IPS-18a (cell line): Measurements from ENCODE around the gene SMIM38.

ENCODE experiments used
- H3K27ac ChIP-seq: one replicate; pipeline ENCODE4 v1.5.1; 2013; ENCODE audit warnings: low read length
- H3K27me3 ChIP-seq: one replicate; pipeline ENCODE4 v1.6.1; 2013; ENCODE audit warnings: mild to moderate bottlenecking, low read length; ENCODE audit not compliant: control insufficient read depth, insufficient read depth
- H3K36me3 ChIP-seq: one replicate; pipeline ENCODE4 v1.6.1; 2013; ENCODE audit warnings: low read depth, low read length; ENCODE audit not compliant: control insufficient read depth
- H3K4me1 ChIP-seq: one replicate; pipeline ENCODE4 v1.6.1; 2013; ENCODE audit warnings: low read depth, low read length; ENCODE audit not compliant: control insufficient read depth
- H3K4me3 ChIP-seq: one replicate; pipeline ENCODE4 v1.5.1; 2013; ENCODE audit warnings: low read length
- H3K9ac ChIP-seq: one replicate; pipeline ENCODE4 v1.6.1; 2013; ENCODE audit warnings: mild to moderate bottlenecking, low read length, moderate library complexity
- H3K9me3 ChIP-seq: one replicate; pipeline ENCODE4 v1.6.1; 2013; ENCODE audit warnings: low read depth, low read length; ENCODE audit not compliant: control insufficient read depth

The SMIM38 gene

GRCh38 chr11:69174841-69175240 lies 19.1 kb downstream of the SMIM38 start:
- Histone ChIP-seq H3K27me3 (no peaks in the 10 kb centered on the region), H3K9ac (no peak overlapping the region), H3K4me1 (no peaks in the 10 kb centered on the region), H3K36me3 (no peaks in the 10 kb centered on the region), H3K9me3 (no peaks in the 10 kb centered on the region), H3K4me3 (no peak overlapping the region), H3K27ac (no peak overlapping the region)

GRCh38 chr11:69178819-69179482 lies 23.2 kb downstream of the SMIM38 start:
- H3K4me3 ChIP-seq = no peak overlapping the region
- H3K27me3 ChIP-seq = no peaks in the 10 kb centered on the region
- H3K4me1 ChIP-seq = no peaks in the 10 kb centered on the region
- H3K9ac ChIP-seq = no peak overlapping the region
- H3K36me3 ChIP-seq = no peaks in the 10 kb centered on the region
- no peak overlapping the region for H3K27ac ChIP-seq
- no peaks in the 10 kb centered on the region for H3K9me3 ChIP-seq

GRCh38 chr11:69180226-69180625 lies 24.5 kb downstream of the SMIM38 start:
- H3K9me3 ChIP-seq = no peaks in the 10 kb centered on the region
- no peak overlapping the region for H3K9ac ChIP-seq
- H3K4me1 ChIP-seq = no peaks in the 10 kb centered on the region
- H3K4me3 ChIP-seq = no peak overlapping the region
- no peaks in the 10 kb centered on the region for H3K36me3 ChIP-seq
- no peak overlapping the region for H3K27ac ChIP-seq
- no peaks in the 10 kb centered on the region for H3K27me3 ChIP-seq

- no peaks in the 10 kb centered on the region for H3K36me3 ChIP-seq
- no peak overlapping the region for H3K27ac ChIP-seq
- no peaks in the 10 kb centered on the region for H3K9me3 ChIP-seq
- no peaks in the 10 kb centered on the region for H3K27me3 ChIP-seq
- no peaks in the 10 kb centered on the region for H3K4me1 ChIP-seq
- no peak overlapping the region for H3K9ac ChIP-seq
- no peak overlapping the region for H3K4me3 ChIP-seq
Observed at GRCh38 chr11:69180726-69181125, 25.0 kb downstream of the SMIM38 start.

- Histone ChIP-seq H3K4me3 (no peak overlapping the region), H3K36me3 (no peaks in the 10 kb centered on the region), H3K9ac (no peak overlapping the region), H3K4me1 (no peaks in the 10 kb centered on the region), H3K27me3 (no peaks in the 10 kb centered on the region), H3K27ac (no peak overlapping the region), H3K9me3 (no peaks in the 10 kb centered on the region)
Observed at GRCh38 chr11:69183613-69184012, 27.9 kb downstream of the SMIM38 start.

- H3K9me3 ChIP-seq = no peaks in the 10 kb centered on the region
- no peaks in the 10 kb centered on the region for H3K27me3 ChIP-seq
- no peaks in the 10 kb centered on the region for H3K36me3 ChIP-seq
- no peaks in the 10 kb centered on the region for H3K4me1 ChIP-seq
- no peak overlapping the region for H3K4me3 ChIP-seq
- no peak overlapping the region for H3K9ac ChIP-seq
- H3K27ac ChIP-seq = no peak overlapping the region
Observed at GRCh38 chr11:69186316-69187260, 30.9 kb downstream of the SMIM38 start.

GRCh38 chr11:69187540-69188065 lies 31.9 kb downstream of the SMIM38 start:
- Histone ChIP-seq H3K36me3 (no peaks in the 10 kb centered on the region), H3K4me1 (no peaks in the 10 kb centered on the region), H3K4me3 (no peak overlapping the region), H3K27ac (no peak overlapping the region), H3K9me3 (no peaks in the 10 kb centered on the region), H3K27me3 (no peaks in the 10 kb centered on the region), H3K9ac (no peak overlapping the region)

- no peak overlapping the region for H3K4me3 ChIP-seq
- no peak overlapping the region for H3K27ac ChIP-seq
- no peak overlapping the region for H3K9ac ChIP-seq
- H3K9me3 ChIP-seq = no peaks in the 10 kb centered on the region
- no peaks in the 10 kb centered on the region for H3K4me1 ChIP-seq
- no peaks in the 10 kb centered on the region for H3K36me3 ChIP-seq
- no peaks in the 10 kb centered on the region for H3K27me3 ChIP-seq
Observed at GRCh38 chr11:69189059-69189458, 33.3 kb downstream of the SMIM38 start.

- no peak overlapping the region for H3K4me3 ChIP-seq
- H3K9me3 ChIP-seq = no peaks in the 10 kb centered on the region
- no peaks in the 10 kb centered on the region for H3K27me3 ChIP-seq
- no peak overlapping the region for H3K27ac ChIP-seq
- H3K36me3 ChIP-seq = no peaks in the 10 kb centered on the region
- no peaks in the 10 kb centered on the region for H3K4me1 ChIP-seq
- H3K9ac ChIP-seq = no peak overlapping the region
Observed at GRCh38 chr11:69190796-69191536, 35.2 kb downstream of the SMIM38 start.

GRCh38 chr11:69192301-69192721 lies 36.6 kb downstream of the SMIM38 start:
- no peak overlapping the region for H3K9ac ChIP-seq
- no peak overlapping the region for H3K27ac ChIP-seq
- no peak overlapping the region for H3K4me3 ChIP-seq
- H3K9me3 ChIP-seq = no peaks in the 10 kb centered on the region
- no peaks in the 10 kb centered on the region for H3K27me3 ChIP-seq
- H3K4me1 ChIP-seq = no peaks in the 10 kb centered on the region
- H3K36me3 ChIP-seq = no peaks in the 10 kb centered on the region

- no peak overlapping the region for H3K4me3 ChIP-seq
- H3K4me1 ChIP-seq = no peaks in the 10 kb centered on the region
- H3K36me3 ChIP-seq = no peaks in the 10 kb centered on the region
- no peak overlapping the region for H3K9ac ChIP-seq
- H3K27ac ChIP-seq = no peak overlapping the region
- no peaks in the 10 kb centered on the region for H3K27me3 ChIP-seq
- no peaks in the 10 kb centered on the region for H3K9me3 ChIP-seq
Observed at GRCh38 chr11:69193151-69193550, 37.4 kb downstream of the SMIM38 start.
